MCF 10A (cell line): ENCODE measurements around the gene COASY. TPM values are rescaled to one million over a fixed set of nuclear protein-coding genes. Genes with fewer than 3 reads are reported as not detected.
A peak's percentile ranks its signal among the peaks of the same experiment; 100 is the strongest.

ENCODE experiments used
- BruUV-seq: library from RNA; stranded (reverse); fragments of 400-500 nt; replicated peaks from 2 replicates; lab custom pipeline; 2021; lab: Mats Ljungman, UMichigan
- CTCF ChIA-PET: fragments of 300-600 bp; sonication (Branson Sonifier 250); formaldehyde crosslinking; extraction: SDS; loops from one replicate; lab custom pipeline; 2021; ENCODE audit warnings: antibody characterized with exemption, inconsistent platforms; lab: Yijun Ruan, JAX
- POLR2A ChIA-PET: fragments of 300-600, 350-650 bp; sonication (Branson Sonifier 250); formaldehyde crosslinking; extraction: SDS; loops from one replicate; lab custom pipeline; 2020; ENCODE audit warnings: antibody characterized with exemption, inconsistent platforms; lab: Yijun Ruan, JAX
- DNase-seq: peaks from one replicate; pipeline ENCODE4 v3.0.0-alpha.2; 2018; ENCODE audit not compliant: unreplicated experiment
- H3K27ac Mint-ChIP-seq: one replicate; pipeline ENCODE4 v1.8.0; 2022; ENCODE audit warnings: mild to moderate bottlenecking, low read depth, mixed read lengths; ENCODE audit not compliant: unreplicated experiment
- H3K27me3 Mint-ChIP-seq: one replicate; pipeline ENCODE4 v1.8.0; 2022; ENCODE audit warnings: mixed read lengths; ENCODE audit not compliant: insufficient read depth, unreplicated experiment
- H3K36me3 Mint-ChIP-seq: one replicate; pipeline ENCODE4 v1.8.0; 2022; ENCODE audit warnings: mild to moderate bottlenecking, moderate library complexity, mixed read lengths; ENCODE audit not compliant: insufficient read depth, unreplicated experiment
- H3K4me1 Mint-ChIP-seq: one replicate; pipeline ENCODE4 v1.8.0; 2022; ENCODE audit warnings: mixed read lengths; ENCODE audit not compliant: insufficient read depth, unreplicated experiment
- H3K4me3 Mint-ChIP-seq: one replicate; pipeline ENCODE4 v1.8.0; 2022; ENCODE audit warnings: mild to moderate bottlenecking, moderate library complexity, mixed read lengths; ENCODE audit not compliant: unreplicated experiment
- H3K9me3 Mint-ChIP-seq: one replicate; pipeline ENCODE4 v1.8.0; 2022; ENCODE audit warnings: mixed read lengths; ENCODE audit not compliant: unreplicated experiment
- CTCF ChIP-seq: fragments of 200-600 bp; IDR thresholded peaks from one replicate; pipeline ENCODE4 v1.8.0; 2022; ENCODE audit warnings: antibody characterized with exemption, mild to moderate bottlenecking; ENCODE audit not compliant: unreplicated experiment
- intact Hi-C: fragments of 100-400 bp; cut with micrococcal nuclease; formaldehyde crosslinking; loops from 2 replicates; pipeline ENCODE4 v1.14.1; 2022
- total RNA-seq: library from RNA; stranded (reverse); gene quantifications from 2 replicates; pipeline ENCODE4 v1.2.3, GENCODE V29; 2022

COASY gene
- total RNA-seq, 1 experiment from 2014 or later: 82.6 TPM

DNA sequence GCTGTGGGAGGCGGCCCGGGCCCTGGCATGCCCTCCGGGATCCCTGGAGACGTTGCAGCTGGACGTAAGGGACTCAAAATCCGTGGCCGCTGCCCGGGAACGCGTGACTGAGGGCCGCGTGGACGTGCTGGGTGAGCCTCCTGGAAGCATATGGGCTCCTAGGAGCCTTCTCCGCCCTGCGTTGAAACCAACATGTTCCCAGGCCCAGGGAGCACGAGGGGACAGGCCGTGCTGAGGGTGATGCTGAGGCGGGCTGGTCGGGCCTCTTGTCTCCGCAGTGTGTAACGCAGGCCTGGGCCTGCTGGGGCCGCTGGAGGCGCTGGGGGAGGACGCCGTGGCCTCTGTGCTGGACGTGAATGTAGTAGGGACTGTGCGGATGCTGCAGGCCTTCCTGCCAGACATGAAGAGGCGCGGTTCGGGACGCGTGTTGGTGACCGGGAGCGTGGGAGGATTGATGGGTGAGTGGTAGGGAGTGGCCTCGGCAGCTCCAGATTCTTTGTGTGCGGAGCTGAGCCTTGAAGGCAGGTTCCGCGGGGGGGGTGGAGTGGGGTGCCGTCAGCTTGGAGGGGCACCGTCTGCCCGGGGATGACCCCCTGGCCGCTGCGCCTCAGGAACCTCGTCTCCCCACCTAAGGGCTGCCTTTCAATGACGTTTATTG lies 8.7 kb upstream of the COASY start:
- peak; percentile 60 for DNase-seq

DNA sequence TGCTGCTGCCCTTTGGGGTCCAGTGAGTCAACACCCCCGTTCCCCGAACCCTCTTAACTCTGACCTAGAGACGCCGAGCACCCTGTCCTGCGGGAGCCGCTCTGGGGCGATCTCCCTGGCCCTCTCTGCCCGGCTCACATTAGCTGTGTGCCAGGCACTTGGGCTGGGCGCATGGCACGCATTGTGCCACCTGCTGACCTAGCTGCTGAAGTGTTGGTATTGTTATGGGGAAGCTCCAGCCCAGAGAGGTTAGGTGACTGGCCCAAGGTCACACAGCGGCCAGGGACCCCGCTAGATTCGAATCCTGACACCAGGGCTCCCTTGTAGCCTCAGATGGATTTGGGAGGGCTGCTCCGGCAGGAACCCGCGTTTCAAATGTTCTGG lies 8.1 kb upstream of the COASY start:
- peaks cover 6% of the 10 kb centered on the region for H3K36me3 Mint-ChIP-seq
- POLR2A ChIA-PET: interaction anchor here (0.6 to 3.1 kb wide), 25 partner anchors 9 to 530 kb away, joined by 3 to 38 read pairs (median 5); partner anchors contain the start of genes BECN1, CAVIN1, CNTD1 and COA3
- H3K27ac Mint-ChIP-seq: peak overlapping the region; percentile 89
- no TSS peak for BruUV-seq
- CTCF ChIA-PET: interaction anchor here (0.5 to 1.4 kb wide), 5 partner anchors 11 to 409 kb away, joined by 3 to 5 read pairs (median 4); no protein-coding TSS in a partner anchor
- no peaks in the 10 kb centered on the region for H3K27me3 Mint-ChIP-seq
- DNase-seq: peak; percentile 73
- intact Hi-C loops: no loop called here
- TF ChIP-seq CTCF: peak; percentile 23
- H3K9me3 Mint-ChIP-seq: no peaks in the 10 kb centered on the region
- H3K4me1 Mint-ChIP-seq: peaks cover 6% of the 10 kb centered on the region
- H3K4me3 Mint-ChIP-seq: peak overlapping the region; percentile 91

More for the DNA sequence above, 8.7 kb upstream of the COASY start:
- no peaks in the 10 kb centered on the region for H3K9me3 Mint-ChIP-seq
- H3K36me3 Mint-ChIP-seq: peaks cover 6% of the 10 kb centered on the region
- peaks cover 6% of the 10 kb centered on the region for H3K4me1 Mint-ChIP-seq
- no TSS peak for BruUV-seq
- CTCF ChIA-PET: interaction anchor here (0.5 to 1.4 kb wide), 7 partner anchors 11 to 862 kb away, joined by 3 to 5 read pairs (median 3); no protein-coding TSS in a partner anchor
- no peak for TF ChIP-seq CTCF
- intact Hi-C loops: no loop called here
- H3K4me3 Mint-ChIP-seq: peak overlapping the region; percentile 91
- POLR2A ChIA-PET: interaction anchor here (0.6 to 3.1 kb wide), 17 partner anchors 9 to 530 kb away, joined by 3 to 38 read pairs (median 5); partner anchors contain the start of genes BECN1, CAVIN1, CNTD1 and COA3
- H3K27ac Mint-ChIP-seq: peak overlapping the region; percentile 89
- no peaks in the 10 kb centered on the region for H3K27me3 Mint-ChIP-seq

GRCh38 chr17:42554250-42555121 lies 7.5 kb upstream of the COASY start:
- intact Hi-C loops: no loop called here
- POLR2A ChIA-PET: interaction anchor here (0.6 to 3.1 kb wide), 28 partner anchors 9 to 587 kb away, joined by 3 to 38 read pairs (median 5); partner anchors contain the start of genes BECN1, CAVIN1, CNTD1 and COA3
- Mint-ChIP-seq H3K27ac (peak overlapping the region; percentile 89), H3K36me3 (peaks cover 6% of the 10 kb centered on the region), H3K4me1 (peaks cover 7% of the 10 kb centered on the region), H3K4me3 (peak overlapping the region; percentile 91), H3K27me3 (no peaks in the 10 kb centered on the region), H3K9me3 (no peaks in the 10 kb centered on the region)
- DNase-seq: peak; percentile 66
- TF ChIP-seq CTCF: no peak
- TSS peak; percentile 64 for BruUV-seq
- CTCF ChIA-PET: interaction anchor here (0.5 to 1.4 kb wide), 6 partner anchors 10 to 110 kb away, joined by 3 to 5 read pairs (median 4); no protein-coding TSS in a partner anchor
